Mesenchymal stem cell (in vitro differentiated cells and primary cell): Measurements from ENCODE around the gene TRAF3IP1.

Source experiments
- DNase-seq: peaks from one replicate; pipeline ENCODE4 v3.0.0-alpha.2; 2013
- H2AFZ ChIP-seq: one replicate; pipeline ENCODE4 v1.6.1; 2013; ENCODE audit warnings: low read depth, mild to moderate bottlenecking, control low read depth, inconsistent platforms, low read length, moderate library complexity
- H2AK5ac ChIP-seq: 2 replicates; pipeline ENCODE4 v1.6.1; 2013; ENCODE audit warnings: low read length, moderate library complexity, mild to moderate bottlenecking, inconsistent platforms; ENCODE audit not compliant: severe bottlenecking
- H2BK120ac ChIP-seq: one replicate; pipeline ENCODE4 v1.6.1; 2013; ENCODE audit warnings: low read depth, mild to moderate bottlenecking, inconsistent platforms, low read length, moderate library complexity
- H2BK12ac ChIP-seq, 2 experiments: one replicate each; pipeline ENCODE4 v1.6.1; 2013; ENCODE audit warnings: inconsistent platforms in 2 of 2, low read length in 2 of 2, mild to moderate bottlenecking in 2 of 2, moderate library complexity in 2 of 2, control low read depth in 1 of 2
- H2BK15ac ChIP-seq: one replicate; pipeline ENCODE4 v1.6.1; 2013; ENCODE audit warnings: mild to moderate bottlenecking, low read depth, inconsistent platforms; ENCODE audit not compliant: poor library complexity, severe bottlenecking
- H2BK5ac ChIP-seq: 2 replicates; pipeline ENCODE4 v1.6.1; 2013; ENCODE audit warnings: low read depth, mild to moderate bottlenecking, low read length, control low read depth, inconsistent platforms; ENCODE audit not compliant: poor library complexity, severe bottlenecking
- H3K14ac ChIP-seq, 2 experiments: one replicate each; pipeline ENCODE4 v1.6.1; 2013; ENCODE audit warnings: inconsistent platforms in 2 of 2, low read length in 2 of 2, control low read depth in 1 of 2, mild to moderate bottlenecking in 1 of 2, moderate library complexity in 1 of 2
- H3K18ac ChIP-seq, 2 experiments: one replicate each; pipeline ENCODE4 v1.6.1; 2013; ENCODE audit warnings: inconsistent platforms in 2 of 2, low read length in 2 of 2, control low read depth in 1 of 2, low read depth in 1 of 2, mild to moderate bottlenecking in 1 of 2
- H3K23ac ChIP-seq, 2 experiments: one replicate each; pipeline ENCODE4 v1.6.1; 2013; ENCODE audit warnings: inconsistent platforms in 2 of 2, low read length in 2 of 2, mild to moderate bottlenecking in 2 of 2, moderate library complexity in 2 of 2, control low read depth in 1 of 2
- H3K27ac ChIP-seq: 2 replicates; pipeline ENCODE4 v1.5.1; 2013; ENCODE audit warnings: mild to moderate bottlenecking, moderate library complexity, low read length, control low read depth, inconsistent platforms; ENCODE audit not compliant: poor library complexity, severe bottlenecking
- H3K27me3 ChIP-seq, 2 experiments: 2 replicates each; pipeline versions ENCODE4 v1.6.1 to v1.7.0; 2013; ENCODE audit warnings: low read length in 2 of 2, mild to moderate bottlenecking in 2 of 2, moderate library complexity in 2 of 2, control low read depth in 1 of 2, inconsistent platforms in 1 of 2; ENCODE audit not compliant: control insufficient read depth in 1 of 2, insufficient read depth in 1 of 2
- H3K36me3 ChIP-seq, 2 experiments: 2 replicates each; pipeline versions ENCODE4 v1.6.1 to v1.7.0; 2013; ENCODE audit warnings: low read length in 2 of 2, control low read depth in 1 of 2, inconsistent platforms in 1 of 2, low read depth in 1 of 2, mild to moderate bottlenecking in 1 of 2; ENCODE audit not compliant: insufficient read depth in 2 of 2, control insufficient read depth in 1 of 2
- H3K4ac ChIP-seq, 2 experiments: one replicate each; pipeline ENCODE4 v1.6.1; 2013; ENCODE audit warnings: inconsistent platforms in 2 of 2, low read length in 2 of 2, mild to moderate bottlenecking in 2 of 2, moderate library complexity in 2 of 2, control low read depth in 1 of 2, low read depth in 1 of 2
- H3K4me1 ChIP-seq: 2 replicates; pipeline ENCODE4 v1.6.1; 2013; ENCODE audit warnings: low read depth, low read length, control low read depth; ENCODE audit not compliant: control insufficient read depth, insufficient read depth
- H3K4me2 ChIP-seq: 2 replicates; pipeline ENCODE4 v1.6.1; 2013; ENCODE audit warnings: low read length, mild to moderate bottlenecking, inconsistent platforms; ENCODE audit not compliant: poor library complexity, severe bottlenecking
- H3K4me3 ChIP-seq, 2 experiments: 2 replicates each; pipeline versions ENCODE4 v1.5.1 to v1.7.0; 2013; ENCODE audit warnings: low read length in 2 of 2, mild to moderate bottlenecking in 2 of 2, control low read depth in 1 of 2, low read depth in 1 of 2; ENCODE audit not compliant: insufficient read depth in 1 of 2
- H3K79me1 ChIP-seq: replicated peaks from 2 replicates; pipeline ENCODE4 v1.6.1; 2013; ENCODE audit warnings: mild to moderate bottlenecking, control low read depth, low read length, inconsistent platforms; ENCODE audit not compliant: poor library complexity, severe bottlenecking
- H3K9ac ChIP-seq: 2 replicates; pipeline ENCODE4 v1.7.0; 2013; ENCODE audit warnings: mild to moderate bottlenecking, low read length, moderate library complexity
- H3K9me3 ChIP-seq: 2 replicates; pipeline ENCODE4 v1.7.0; 2013; ENCODE audit warnings: mild to moderate bottlenecking, low read length; ENCODE audit not compliant: control insufficient read depth
- H4K8ac ChIP-seq: one replicate; pipeline ENCODE4 v1.6.1; 2013; ENCODE audit warnings: inconsistent platforms, mild to moderate bottlenecking, low read length, moderate library complexity
- H4K91ac ChIP-seq: one replicate; pipeline ENCODE4 v1.6.1; 2013; ENCODE audit warnings: mild to moderate bottlenecking, low read length, inconsistent platforms
- WGBS: methylation state at CpG from one replicate; pipeline ENCODE4 v1.1.7; 2013; ENCODE audit warnings: mixed read lengths; 5-methylcytosine and 5-hydroxymethylcytosine counted together

The TRAF3IP1 gene

DNA sequence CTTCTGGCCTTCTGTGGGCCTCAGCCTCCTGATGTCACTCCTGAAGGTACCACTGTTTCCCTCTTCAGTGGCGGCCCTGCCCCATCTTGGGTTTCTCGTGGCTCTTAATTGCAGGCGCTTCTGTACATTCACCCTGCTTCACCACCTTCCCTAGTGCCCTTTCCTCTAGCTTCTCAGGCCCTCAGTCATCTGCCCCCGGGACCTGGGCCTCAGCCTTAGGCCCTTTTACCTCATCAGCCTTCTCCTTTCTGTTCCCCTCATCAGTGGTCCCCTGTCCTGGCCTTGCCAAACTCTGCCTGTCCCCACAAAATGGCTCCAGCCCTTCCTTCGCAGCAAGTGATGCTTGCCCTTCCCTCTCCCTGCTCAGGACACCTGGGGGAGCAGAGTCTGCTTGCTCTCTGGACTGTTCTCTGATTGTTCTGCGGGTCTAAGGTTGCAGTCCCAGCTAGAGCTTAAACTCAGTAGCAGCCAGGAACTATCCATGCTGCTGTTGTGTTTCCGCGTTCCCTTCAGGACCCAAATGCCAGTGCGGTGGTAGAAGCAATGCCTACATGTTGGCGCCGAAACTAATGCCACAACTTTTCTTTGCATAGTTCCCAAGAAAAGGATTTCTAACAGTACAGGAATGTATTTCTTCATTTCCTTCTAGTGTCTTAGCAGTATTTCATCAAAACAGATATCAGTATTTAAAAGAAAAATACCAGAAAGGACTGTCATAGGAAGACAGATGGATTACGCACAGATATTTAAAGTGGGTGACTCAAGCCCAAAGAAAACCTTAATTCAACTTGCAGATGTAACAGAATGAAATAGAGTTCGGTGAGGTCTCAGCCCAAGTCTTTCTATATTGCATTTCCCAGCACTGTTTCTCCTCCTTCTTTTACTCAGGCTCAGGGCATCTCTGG is 113.9 kb downstream of the TRAF3IP1 start:
- Histone ChIP-seq H3K4ac (no peak overlapping the region), H3K23ac (no peak overlapping the region), H3K9me3 (peaks cover 7% of the 10 kb centered on the region), H3K9ac (peak overlapping the region; percentile 73), H3K27ac (no peak overlapping the region), H3K14ac (peak overlapping the region in 1 of 2 experiments; percentile 5), H2AFZ (no peak overlapping the region), H2BK5ac (no peak overlapping the region), H2BK120ac (no peak overlapping the region), H2BK12ac (peak overlapping the region in 1 of 2 experiments; percentile 4), H3K18ac (peak overlapping the region in 1 of 2 experiments; percentile 18), H3K4me1 (peaks cover 4% of the 10 kb centered on the region), H3K79me1 (peaks cover 29% of the 10 kb centered on the region), H4K91ac (no peak overlapping the region), H4K8ac (no peak overlapping the region), H2AK5ac (no peak overlapping the region), H3K27me3 (no peaks in the 10 kb centered on the region), H3K4me3 (peak overlapping the region in 1 of 2 experiments; percentile 39), H3K36me3 (peaks cover 36 to 66% of the 10 kb centered on the region in 2 experiments), H3K4me2 (no peak overlapping the region), H2BK15ac (no peak overlapping the region)
- peak; percentile 83 for DNase-seq
- 76% methylated on average over 11 of the region's 13 CpGs for WGBS

DNA sequence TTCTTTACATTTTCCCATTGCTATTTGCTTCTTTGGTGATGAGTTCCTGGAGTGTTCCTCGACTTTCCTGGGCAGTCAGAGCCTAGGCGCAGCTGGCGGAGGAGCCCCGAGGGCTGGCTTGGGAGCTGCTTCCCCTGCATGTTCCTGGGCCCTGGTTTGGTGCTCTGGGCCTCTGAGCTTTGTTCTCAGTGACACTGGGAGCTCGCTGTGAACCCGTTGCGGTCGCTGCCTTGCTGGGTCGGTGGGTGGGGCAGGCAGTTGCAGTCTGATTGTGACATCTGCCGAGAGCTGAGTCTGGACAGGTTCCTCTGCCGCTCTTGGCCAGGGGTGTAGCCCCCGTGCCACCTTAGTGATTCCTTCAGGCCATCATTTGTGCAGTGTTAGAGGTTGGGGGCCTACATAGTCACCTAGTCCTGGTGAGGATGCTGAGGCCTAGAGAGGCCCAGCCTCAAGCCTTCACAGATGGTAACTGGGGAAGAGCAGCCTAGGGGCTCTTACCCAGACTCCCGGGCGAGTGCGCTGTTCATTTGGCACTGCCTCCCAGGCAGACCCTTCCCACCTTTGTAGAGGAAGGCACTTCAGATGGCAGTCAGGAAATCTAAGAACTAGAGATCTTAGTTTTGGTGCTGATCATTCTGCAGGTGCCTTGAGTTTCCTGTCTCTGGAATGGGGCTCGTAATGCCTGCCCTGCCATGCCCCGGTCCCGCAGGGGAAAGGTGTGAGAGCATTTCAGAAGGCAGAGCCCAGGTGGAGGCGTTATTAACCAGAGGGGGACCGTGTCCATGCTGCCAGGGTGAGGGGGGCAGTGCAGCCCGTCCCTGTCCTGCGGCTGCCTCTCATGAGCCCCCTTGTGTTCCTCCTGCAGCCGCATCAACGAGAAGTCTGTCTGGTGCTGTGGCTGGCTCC is 114.8 kb downstream of the TRAF3IP1 start:
- no peak for DNase-seq
- no peak overlapping the region for H4K8ac ChIP-seq
- no peak overlapping the region for H2BK120ac ChIP-seq

DNA sequence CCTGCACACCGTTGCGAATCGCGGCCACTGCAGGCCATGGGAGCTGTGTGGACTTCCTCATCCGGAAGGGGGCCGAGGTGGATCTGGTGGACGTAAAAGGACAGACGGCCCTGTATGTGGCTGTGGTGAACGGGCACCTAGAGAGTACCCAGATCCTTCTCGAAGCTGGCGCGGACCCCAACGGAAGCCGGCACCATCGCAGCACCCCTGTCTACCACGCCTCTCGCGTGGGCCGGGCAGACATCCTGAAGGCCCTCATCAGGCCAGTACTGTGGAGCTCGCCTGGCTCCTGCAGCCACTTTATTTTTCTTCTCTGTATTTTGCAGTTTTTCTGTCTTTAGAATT is 115.4 kb downstream of the TRAF3IP1 start:
- H2AFZ ChIP-seq, result no peak overlapping the region
- peaks cover 31% of the 10 kb centered on the region for H3K79me1 ChIP-seq
- H3K27ac ChIP-seq, result no peak overlapping the region
- no peak overlapping the region for H4K91ac ChIP-seq
- no peak overlapping the region for H4K8ac ChIP-seq
- peaks cover 4% of the 10 kb centered on the region for H3K9me3 ChIP-seq
- no peak overlapping the region for H3K4me2 ChIP-seq
- no peak overlapping the region for H3K18ac ChIP-seq
- H3K23ac ChIP-seq, result no peak overlapping the region
- H3K4me1 ChIP-seq, result peaks cover 12% of the 10 kb centered on the region
- no peak overlapping the region for H3K4ac ChIP-seq
- H2BK5ac ChIP-seq, result no peak overlapping the region
- no peak overlapping the region for H2BK15ac ChIP-seq
- H3K14ac ChIP-seq, result no peak overlapping the region
- H3K36me3 ChIP-seq, result peaks cover 40 to 59% of the 10 kb centered on the region in 2 experiments
- H2AK5ac ChIP-seq, result no peak overlapping the region
- WGBS, result 97% methylated on average over 20 of the region's 20 CpGs
- peak overlapping the region; percentile 73 for H3K9ac ChIP-seq
- H3K27me3 ChIP-seq, result no peaks in the 10 kb centered on the region
- H2BK120ac ChIP-seq, result no peak overlapping the region
- DNase-seq, result no peak
- no peak overlapping the region for H2BK12ac ChIP-seq
- no peak overlapping the region for H3K4me3 ChIP-seq

More for the DNA sequence above, 114.8 kb downstream of the TRAF3IP1 start:
- no peak overlapping the region for H3K4ac ChIP-seq
- no peaks in the 10 kb centered on the region for H3K27me3 ChIP-seq
- H3K9me3 ChIP-seq, result peaks cover 7% of the 10 kb centered on the region
- H3K23ac ChIP-seq, result no peak overlapping the region
- H3K27ac ChIP-seq, result no peak overlapping the region
- H3K4me2 ChIP-seq, result no peak overlapping the region
- H2BK5ac ChIP-seq, result no peak overlapping the region
- peaks cover 27% of the 10 kb centered on the region for H3K79me1 ChIP-seq
- no peak overlapping the region for H2BK15ac ChIP-seq
- H3K9ac ChIP-seq, result peak overlapping the region; percentile 73
- peaks cover 39 to 61% of the 10 kb centered on the region in 2 experiments for H3K36me3 ChIP-seq
- peak overlapping the region in 1 of 2 experiments; percentile 26 for H3K4me3 ChIP-seq
- peak overlapping the region; percentile 49 for H4K91ac ChIP-seq
- no peak overlapping the region for H2AFZ ChIP-seq
- no peak overlapping the region for H2BK12ac ChIP-seq
- peak overlapping the region; percentile 42 to 71 for H3K18ac ChIP-seq
- H3K14ac ChIP-seq, result no peak overlapping the region
- 92% methylated on average over 24 of the region's 24 CpGs for WGBS
- H3K4me1 ChIP-seq, result peaks cover 8% of the 10 kb centered on the region
- no peak overlapping the region for H2AK5ac ChIP-seq
